Testis (tissue), 3 donors: ENCODE results near the gene DST. TPM values are rescaled to one million over a fixed set of nuclear protein-coding genes. Genes with fewer than 3 reads are reported as not detected.

Experiments
- DNase-seq: peaks from one replicate; pipeline ENCODE4 v3.0.0-alpha.2; 2019
- H3K27ac ChIP-seq, 2 donors: fragments of 200-600 bp; sonication (generic); one replicate each; pipeline ENCODE4 v1.5.1; 2019
- H3K27me3 ChIP-seq: fragments of 200-600 bp; sonication (generic); one replicate; pipeline ENCODE4 v1.5.1; 2019
- H3K36me3 ChIP-seq: fragments of 200-600 bp; sonication (generic); one replicate; pipeline ENCODE4 v1.5.1; 2017; ENCODE audit warnings: low read depth; ENCODE audit errors: missing control alignments
- H3K4me1 ChIP-seq: fragments of 200-600 bp; sonication (generic); one replicate; pipeline ENCODE4 v1.5.1; 2019
- H3K4me3 ChIP-seq, 2 donors: fragments of 200-600 bp; sonication (generic); one replicate each; pipeline ENCODE4 v1.5.1; 2017 to 2019
- H3K9me3 ChIP-seq: fragments of 200-600 bp; sonication (generic); one replicate; pipeline ENCODE4 v1.5.1; 2017
- CTCF ChIP-seq, 3 experiments: fragments of 450-650 bp in 2 of 3; fragments of 200-600 bp in 1 of 3; sonication (generic) in 1 of 3; IDR thresholded peaks; one replicate each; pipeline ENCODE4 v1.5.1; 2016 to 2019; ENCODE audit warnings: antibody characterized with exemption in 3 of 3, mild to moderate bottlenecking in 2 of 3, moderate library complexity in 1 of 3
- POLR2A ChIP-seq: fragments of 450-650 bp; IDR thresholded peaks from one replicate; pipeline ENCODE4 v1.6.1; 2017; ENCODE audit warnings: antibody characterized with exemption, mild to moderate bottlenecking, moderate library complexity
- WGBS, 2 donors: methylation state at CpG; one replicate each; pipeline ENCODE4 v1.1.5; 2018; 5-methylcytosine and 5-hydroxymethylcytosine counted together
- intact Hi-C: fragments of 100-400 bp; cut with DNase I; formaldehyde crosslinking; loops from one replicate; pipeline ENCODE4 v1.15.1; 2023; ENCODE audit warnings: low total_unique reads
- polyA plus RNA-seq: library from polyadenylated mRNA; stranded (reverse); fragments of 350-450 nt; fragmentation: Illumina TruSeq; extraction: RNeasy Lipid Tissue Mini Kit (QIAGEN cat#74804); gene quantifications from one replicate; pipeline ENCODE4 v1.2.3, GENCODE V29; 2014; ENCODE audit warnings: low read depth, low replicate concordance; ENCODE audit not compliant: insufficient read depth
- total RNA-seq, 2 donors: library from RNA; depleted of rRNA; stranded (reverse); fragments of >200 nt; gene quantifications; one replicate each; pipeline ENCODE4 v1.2.3, GENCODE V29; 2016

DST gene
- total and polyA plus RNA-seq, 3 donors from 2014 or later = 94.8 to 221 (median 175) TPM

DNA sequence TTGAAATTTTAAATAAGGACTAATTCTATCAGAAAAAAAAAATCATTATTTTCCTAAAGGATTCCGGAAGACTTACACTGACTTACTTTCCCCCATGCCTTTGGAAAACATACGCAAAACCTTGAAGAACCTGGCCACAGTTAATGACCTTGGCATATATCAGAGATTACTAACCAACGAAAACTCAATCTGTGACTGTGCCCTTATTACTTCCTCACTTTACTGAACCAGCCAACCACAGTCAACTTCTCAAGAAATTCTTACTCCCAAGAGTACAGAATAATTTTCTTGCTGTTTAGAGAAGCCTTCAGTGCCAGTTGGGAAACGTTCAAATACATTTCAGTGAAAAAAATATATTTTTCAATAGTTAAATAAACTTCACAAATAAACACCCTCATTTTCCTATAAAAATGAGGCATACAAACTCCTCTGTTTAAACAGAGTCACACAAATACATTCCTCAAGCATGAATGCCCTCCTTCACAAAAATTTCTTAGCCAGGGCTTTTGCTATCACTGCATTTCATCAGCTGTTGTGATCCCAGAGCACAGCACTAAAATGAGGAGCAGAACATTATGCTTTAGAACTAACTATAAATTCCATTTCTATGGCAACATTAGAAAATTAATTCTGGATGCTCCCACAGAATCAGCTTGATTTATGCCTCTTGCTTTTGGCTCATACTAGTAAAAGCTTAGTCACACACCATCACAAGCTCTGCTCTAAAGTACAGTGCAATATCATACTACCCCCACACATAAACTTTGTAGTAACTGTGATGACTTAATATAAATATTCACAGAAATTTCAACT lies 117.6 kb downstream of the DST start:
- H3K27ac ChIP-seq = peak overlapping the region; percentile 26 to 42
- no peak for DNase-seq
- H3K36me3 ChIP-seq = no peaks in the 10 kb centered on the region
- peaks cover 21% of the 10 kb centered on the region for H3K4me1 ChIP-seq
- H3K4me3 ChIP-seq = no peak overlapping the region
- intact Hi-C loops = no loop called here
- WGBS, 2 donors = 39 to 43% methylated on average over 4 of the region's 4 CpGs
- no peak for TF ChIP-seq CTCF (IDR thresholded peaks at IDR 0.05)
- TF ChIP-seq POLR2A = no peak
- no peaks in the 10 kb centered on the region for H3K9me3 ChIP-seq
- no peaks in the 10 kb centered on the region for H3K27me3 ChIP-seq

DNA sequence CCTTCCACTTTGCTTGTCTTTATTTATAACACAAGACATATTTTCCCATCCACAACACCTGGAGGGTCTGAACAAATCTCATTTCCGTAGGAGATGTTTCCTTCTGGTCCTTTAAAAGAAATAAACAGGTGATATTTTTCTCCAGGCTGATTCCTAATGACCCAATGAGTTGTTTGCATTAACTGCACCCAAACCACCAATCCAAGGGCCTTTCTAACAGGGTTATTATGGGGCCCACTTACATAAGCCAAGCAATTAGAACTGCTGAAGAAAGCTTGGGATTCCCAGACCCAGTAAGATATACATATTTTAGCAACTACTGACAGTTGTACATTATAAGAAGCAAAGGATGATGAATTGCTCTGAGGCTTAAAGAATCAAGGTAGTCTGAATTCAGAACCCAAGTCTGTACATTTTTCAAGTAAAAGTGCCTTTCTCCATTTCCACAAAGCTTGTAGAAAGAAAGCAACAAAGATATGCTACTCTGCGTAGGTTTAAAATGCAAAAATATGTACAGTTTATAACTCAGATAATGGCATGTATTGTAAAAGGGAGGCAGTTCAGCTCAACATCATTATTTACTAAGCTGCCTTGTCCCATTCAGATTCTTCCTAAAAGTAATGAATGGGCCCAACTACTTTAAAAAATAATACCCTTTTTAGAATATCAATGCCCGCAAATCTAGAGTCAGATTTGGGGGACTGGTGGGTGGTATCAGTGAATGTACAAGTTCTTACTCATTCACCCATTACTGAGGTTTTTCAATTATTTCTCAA lies 120.0 kb downstream of the DST start:
- DNase-seq = no peak
- TF ChIP-seq CTCF (IDR thresholded peaks at IDR 0.05) (no peak), POLR2A (no peak)
- intact Hi-C loops = no loop called here
- H3K9me3 ChIP-seq = no peaks in the 10 kb centered on the region
- 89 to 90% methylated on average over 3 of the region's 3 CpGs for WGBS, 2 donors
- H3K27me3 ChIP-seq = no peaks in the 10 kb centered on the region
- H3K4me3 ChIP-seq = no peak overlapping the region
- no peaks in the 10 kb centered on the region for H3K36me3 ChIP-seq
- no peak overlapping the region for H3K27ac ChIP-seq
- peaks cover 21% of the 10 kb centered on the region for H3K4me1 ChIP-seq

- intact Hi-C loops = no loop called here
Measured at GRCh38 chr6:56521976-56522375, 120.7 kb downstream of the DST start.

GRCh38 chr6:56521454-56521853 lies 121.2 kb downstream of the DST start:
- Histone ChIP-seq H3K4me1 (peaks cover 24% of the 10 kb centered on the region), H3K27ac (no peak overlapping the region), H3K36me3 (no peaks in the 10 kb centered on the region), H3K4me3 (no peak overlapping the region), H3K9me3 (no peaks in the 10 kb centered on the region), H3K27me3 (no peaks in the 10 kb centered on the region)
- no peak for TF ChIP-seq CTCF (IDR thresholded peaks at IDR 0.05)
- TF ChIP-seq POLR2A = no peak
- DNase-seq = no peak
- intact Hi-C loops = no loop called here
- WGBS, 2 donors = 86 to 88% methylated on average over 2 of the region's 2 CpGs

More at GRCh38 chr6:56521976-56522375, 120.7 kb downstream of the DST start:
- H3K27ac ChIP-seq = no peak overlapping the region
- H3K4me1 ChIP-seq = peaks cover 24% of the 10 kb centered on the region
- H3K9me3 ChIP-seq = no peaks in the 10 kb centered on the region
- H3K36me3 ChIP-seq = no peaks in the 10 kb centered on the region
- WGBS, 2 donors = 69 to 70% methylated on average over 2 of the region's 2 CpGs
- DNase-seq = no peak
- TF ChIP-seq POLR2A (no peak), CTCF (IDR thresholded peaks at IDR 0.05) (no peak)
- no peaks in the 10 kb centered on the region for H3K27me3 ChIP-seq
- H3K4me3 ChIP-seq = no peak overlapping the region
